HG03159 (cell line): ENCODE measurements around the gene ENTPD2.
"Not testable (repeated sequence)": the region's sequence is repeated elsewhere in the genome, so short reads cannot be mapped to it uniquely, and the experiment has no call there.

ENCODE experiments used
- ATAC-seq: cut with Tn5 transposase; IDR thresholded peaks from one replicate; pipeline ENCODE4 v1.9.1; 2021; ENCODE audit warnings: mild to moderate bottlenecking, moderate library complexity; ENCODE audit not compliant: unreplicated experiment

ENTPD2 gene

GRCh38 chr9:137048655-137049543, 5.0 kb downstream of the ENTPD2 start:
- ATAC-seq = no peak

- no peak for ATAC-seq
These were observed 7.6 kb downstream of the ENTPD2 start, which contains the start of gene NPDC1 for GRCh38 chr9:137046088-137046787. NPDC1 (minus strand) TSS chr9:137046177; CDS start chr9:137045989, 188 bp downstream.

GRCh38 chr9:137045294-137046087, 8.4 kb downstream of the ENTPD2 start:
- ATAC-seq = no peak

GRCh38 chr9:137044502-137045177, 9.2 kb downstream of the ENTPD2 start:
- ATAC-seq = no peak

- ATAC-seq = no peak
These were observed 9.8 kb downstream of the ENTPD2 start for GRCh38 chr9:137044037-137044436.

DNA sequence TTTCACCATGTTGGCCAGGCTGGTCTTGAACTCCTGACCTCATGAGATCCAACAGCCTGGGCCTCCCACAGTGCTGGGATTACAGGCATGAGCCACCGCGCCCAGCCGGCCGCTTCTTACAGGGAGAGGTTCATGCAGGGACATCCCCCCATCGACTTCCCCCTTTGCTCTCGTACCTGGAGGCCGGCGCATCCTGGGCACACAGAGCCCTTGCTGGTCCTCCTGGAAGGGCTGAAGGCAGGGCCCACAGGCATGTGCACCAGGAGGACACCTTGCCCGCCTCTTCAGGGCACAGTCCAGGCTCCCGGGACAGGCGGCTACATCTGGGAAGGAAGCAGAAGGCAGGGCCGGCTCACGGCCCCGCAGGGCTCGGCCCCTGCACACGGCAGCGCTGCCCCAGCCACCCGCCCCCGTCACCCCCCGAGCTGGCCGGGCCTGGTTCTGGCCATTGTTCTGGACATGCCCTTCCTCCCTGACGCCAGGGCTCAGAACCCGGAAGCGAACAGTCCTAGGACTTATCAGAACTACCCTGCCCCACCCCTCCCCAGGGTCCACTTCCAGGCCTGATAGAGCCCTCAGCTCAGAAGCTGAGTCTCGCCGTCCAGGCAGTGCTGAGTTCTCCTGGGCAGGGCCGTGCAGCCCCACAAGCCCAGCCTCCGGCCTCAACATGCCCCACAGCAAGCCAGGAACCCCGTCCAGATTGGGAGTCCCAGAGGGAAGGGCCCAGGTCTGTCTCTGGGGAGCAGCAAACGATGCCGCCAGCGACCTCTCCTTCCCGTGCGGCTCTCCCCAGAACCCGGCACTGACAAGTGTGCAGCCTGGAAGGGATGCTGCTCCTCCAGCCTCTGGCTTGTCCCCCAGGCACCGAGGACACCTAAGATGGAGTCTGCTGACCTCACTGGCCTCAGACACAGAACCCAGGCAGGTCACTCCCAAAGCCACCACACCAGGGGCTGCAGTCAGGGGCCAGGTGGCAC, 10.8 kb downstream of the ENTPD2 start:
- no peak for ATAC-seq

GRCh38 chr9:137041124-137041523, 12.7 kb downstream of the ENTPD2 start:
- no peak for ATAC-seq

- no peak for ATAC-seq
These were observed 13.3 kb downstream of the ENTPD2 start for GRCh38 chr9:137040568-137040967.

DNA sequence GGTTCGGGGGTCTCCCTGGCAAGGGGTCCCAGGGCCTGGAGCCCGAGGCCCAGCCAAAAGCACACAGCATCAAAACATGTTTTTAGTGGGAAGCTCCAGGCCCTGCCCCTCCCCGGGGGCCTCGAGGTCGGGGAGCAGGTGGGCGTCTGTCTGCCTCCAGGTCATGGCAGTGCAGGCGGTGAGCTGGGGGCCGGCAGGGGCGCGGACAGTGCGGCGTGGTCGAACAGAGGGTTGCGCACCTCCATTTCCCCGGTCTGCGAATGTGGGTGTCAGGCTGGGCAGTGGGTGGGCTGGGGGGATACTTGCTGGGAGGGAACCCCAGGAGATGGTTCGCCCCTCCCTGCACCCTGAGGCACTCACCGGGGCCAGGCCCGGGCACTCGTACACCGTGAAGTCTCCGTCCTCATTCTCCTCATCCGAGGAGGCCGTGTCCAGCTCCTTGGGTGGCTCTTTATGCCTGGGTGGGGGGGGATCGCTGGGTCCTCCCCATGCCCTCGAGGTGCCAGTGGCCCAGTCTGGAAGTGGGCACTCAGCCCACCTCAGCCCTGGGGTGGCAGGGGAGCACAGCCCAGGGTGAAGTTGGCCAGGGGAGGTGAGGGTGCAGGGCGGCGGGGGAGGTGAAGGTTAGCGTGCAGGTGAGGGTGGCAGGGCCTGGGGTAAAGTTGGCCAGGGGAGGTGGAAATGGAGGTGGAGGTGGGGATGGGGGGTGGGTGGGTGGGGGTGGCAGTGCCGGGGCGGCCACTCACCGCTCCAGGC, 14.1 kb downstream of the ENTPD2 start:
- no peak for ATAC-seq

DNA sequence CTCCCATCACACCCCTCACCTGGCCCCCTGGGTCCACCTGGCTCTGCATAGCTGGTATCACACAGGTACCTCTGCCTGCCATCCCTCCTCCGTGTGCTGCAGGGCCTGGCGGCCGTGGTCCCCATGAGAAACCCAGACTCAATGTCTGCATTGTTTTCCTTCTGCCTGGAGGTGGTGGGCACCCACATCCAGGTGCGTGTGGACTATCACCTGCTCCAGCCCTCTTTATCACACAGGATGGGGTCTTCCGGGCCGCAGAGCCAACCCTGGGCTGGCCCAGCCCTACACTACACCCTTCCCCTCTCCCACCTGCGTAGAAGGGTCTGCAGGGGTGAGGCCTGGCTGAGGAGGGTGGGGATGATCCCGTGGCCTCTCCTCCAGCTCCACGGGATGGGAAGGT, 14.9 kb downstream of the ENTPD2 start:
- ATAC-seq = no peak

- no peak for ATAC-seq
These were observed 16.4 kb downstream of the ENTPD2 start for GRCh38 chr9:137037483-137037882.

DNA sequence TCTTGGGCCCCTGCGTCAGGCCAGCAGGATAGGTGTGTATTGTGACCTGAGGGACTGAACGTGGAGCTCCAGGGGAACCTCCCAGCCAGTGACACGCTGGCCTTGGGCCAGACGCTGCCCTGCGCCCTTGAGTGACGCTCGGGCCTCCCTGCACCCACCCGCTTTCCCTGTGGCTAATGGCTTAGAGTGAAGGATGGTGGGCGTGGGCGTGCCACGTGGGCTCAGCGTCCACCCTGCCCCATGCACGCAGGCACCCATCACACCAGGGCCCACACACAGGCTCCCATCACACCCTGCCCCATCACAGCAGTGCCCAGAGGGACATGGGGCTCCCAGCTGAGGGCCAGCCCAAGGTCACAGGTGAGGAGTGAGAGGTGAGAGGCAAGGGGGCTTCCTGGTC, 16.8 kb downstream of the ENTPD2 start:
- no peak for ATAC-seq

- no peak for ATAC-seq
These were observed 17.9 kb downstream of the ENTPD2 start for GRCh38 chr9:137035937-137036336.

GRCh38 chr9:137035507-137035834, 18.4 kb downstream of the ENTPD2 start:
- ATAC-seq = no peak

GRCh38 chr9:137034709-137035506, 19.0 kb downstream of the ENTPD2 start:
- peak; percentile 43 for ATAC-seq

GRCh38 chr9:137034039-137034708, 19.7 kb downstream of the ENTPD2 start:
- no peak for ATAC-seq

GRCh38 chr9:137033481-137033880, 20.4 kb downstream of the ENTPD2 start:
- not testable (repeated sequence) for ATAC-seq

DNA sequence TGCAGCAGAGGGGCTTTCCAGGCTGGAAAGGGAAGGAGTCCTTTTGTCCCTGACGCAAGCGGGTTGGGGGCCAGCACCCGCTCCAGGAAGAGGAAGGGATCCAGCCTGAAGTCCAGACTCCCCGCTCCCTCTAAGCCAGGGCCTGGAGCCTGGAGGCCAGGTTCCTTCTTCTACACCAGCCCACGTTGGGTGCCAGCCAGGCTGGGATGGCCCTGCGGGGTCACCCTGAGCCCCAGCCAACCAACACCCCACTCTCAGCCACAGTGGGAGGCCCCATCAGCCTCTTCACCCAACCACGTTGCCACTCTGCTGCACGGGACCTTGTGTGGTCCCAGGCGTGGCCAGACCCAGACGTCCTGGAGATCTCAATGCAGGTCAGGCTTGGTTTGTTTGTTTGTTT, 21.0 kb downstream of the ENTPD2 start:
- ATAC-seq = no peak
